IMR-90 (cell line): ENCODE data around the gene SNX25. TPM values are rescaled to one million over a fixed set of nuclear protein-coding genes. Genes with fewer than 3 reads are reported as not detected.

Experiments
- ATAC-seq: fragments of 200-7000 bp; cut with Tn5 transposase; 2 replicates; pipeline ENCODE4 v1.9.1; 2020; ENCODE audit warnings: low read depth, mild to moderate bottlenecking, moderate library complexity
- BruUV-seq: library from RNA; stranded (reverse); fragments of 400-500 nt; replicated peaks from 2 replicates; lab custom pipeline; 2021; lab: Mats Ljungman, UMichigan
- CTCF ChIA-PET: fragments of 300-600 bp; formaldehyde crosslinking; extraction: SDS; loops from one replicate; lab custom pipeline; 2021; ENCODE audit warnings: antibody characterized with exemption; lab: Yijun Ruan, JAX
- POLR2A ChIA-PET: fragments of 300-600 bp; sonication (Branson Sonifier 250); formaldehyde crosslinking; loops from one replicate; lab custom pipeline; 2022; ENCODE audit warnings: antibody characterized with exemption; ENCODE audit not compliant: unreplicated experiment; lab: Charles Lee
- DNase-seq: peaks from one replicate; pipeline ENCODE4 v3.0.0; 2013
- H2AFZ ChIP-seq: replicated peaks from 2 replicates; pipeline ENCODE3; 2013; ENCODE audit warnings: low read length, mild to moderate bottlenecking; ENCODE audit not compliant: poor library complexity
- H2AK5ac ChIP-seq: 2 replicates; pipeline ENCODE4 v1.6.1; 2013; ENCODE audit warnings: low read depth, low read length, inconsistent platforms
- H2AK9ac ChIP-seq: replicated peaks from 2 replicates; pipeline ENCODE3; 2013; ENCODE audit warnings: mild to moderate bottlenecking, low read depth, low read length, moderate library complexity; ENCODE audit not compliant: poor library complexity
- H2BK120ac ChIP-seq: 2 replicates; pipeline ENCODE4 v1.6.1; 2013; ENCODE audit warnings: low read depth, low read length, inconsistent platforms
- H2BK15ac ChIP-seq: 3 replicates; pipeline ENCODE4 v1.6.1; 2013; ENCODE audit warnings: low read depth, low read length, inconsistent platforms
- H2BK20ac ChIP-seq: 2 replicates; pipeline ENCODE4 v1.6.1; 2013; ENCODE audit warnings: low read depth, mild to moderate bottlenecking, inconsistent platforms, low read length, moderate library complexity
- H2BK5ac ChIP-seq: 2 replicates; pipeline ENCODE4 v1.6.1; 2013; ENCODE audit warnings: mild to moderate bottlenecking, low read depth, low read length, inconsistent platforms; ENCODE audit not compliant: poor library complexity, severe bottlenecking
- H3K14ac ChIP-seq: replicated peaks from 2 replicates; pipeline ENCODE4 v1.6.1; 2013; ENCODE audit warnings: low read depth, low read length, inconsistent platforms
- H3K18ac ChIP-seq: 2 replicates; pipeline ENCODE4 v1.6.1; 2013; ENCODE audit warnings: low read depth, low read length, control low read depth
- H3K23ac ChIP-seq: 2 replicates; pipeline ENCODE4 v1.6.1; 2013; ENCODE audit warnings: low read depth, low read length, inconsistent platforms
- H3K27ac ChIP-seq: 2 replicates; pipeline ENCODE4 v1.5.1; 2013; ENCODE audit warnings: mild to moderate bottlenecking, control low read depth, low read length; ENCODE audit not compliant: insufficient read depth
- H3K27me3 ChIP-seq: 2 replicates; pipeline ENCODE4 v1.6.1; 2013; ENCODE audit warnings: low read length; ENCODE audit not compliant: control insufficient read depth, insufficient read depth
- H3K36me3 ChIP-seq: 2 replicates; pipeline ENCODE4 v1.6.1; 2013; ENCODE audit warnings: low read length, mixed read lengths; ENCODE audit not compliant: control insufficient read depth, insufficient read depth
- H3K4ac ChIP-seq: 2 replicates; pipeline ENCODE4 v1.6.1; 2013; ENCODE audit warnings: low read depth, low read length, inconsistent platforms
- H3K4me1 ChIP-seq: 2 replicates; pipeline ENCODE4 v1.6.1; 2013; ENCODE audit warnings: low read length, mixed read lengths; ENCODE audit not compliant: control insufficient read depth, insufficient read depth
- H3K4me2 ChIP-seq: 2 replicates; pipeline ENCODE4 v1.6.1; 2013; ENCODE audit warnings: low read depth, mild to moderate bottlenecking, control low read depth, low read length, moderate library complexity
- H3K4me3 ChIP-seq: 2 replicates; pipeline ENCODE4 v1.5.1; 2013; ENCODE audit warnings: low read depth, mild to moderate bottlenecking, control low read depth, low read length, moderate library complexity; ENCODE audit not compliant: insufficient read depth
- H3K56ac ChIP-seq: 2 replicates; pipeline ENCODE4 v1.6.1; 2013; ENCODE audit warnings: low read length, inconsistent platforms; ENCODE audit not compliant: insufficient read depth; ENCODE audit errors: extremely low read depth
- H3K79me1 ChIP-seq, 2 experiments: 2 replicates each; pipeline ENCODE4 v1.6.1; 2013; ENCODE audit warnings: low read length in 2 of 2, inconsistent platforms in 1 of 2, low read depth in 1 of 2
- H3K9ac ChIP-seq: 2 replicates; pipeline ENCODE4 v1.6.1; 2013; ENCODE audit warnings: low read depth, low read length, control low read depth
- H3K9me1 ChIP-seq: 2 replicates; pipeline ENCODE4 v1.6.1; 2013; ENCODE audit warnings: low read length, inconsistent platforms; ENCODE audit not compliant: insufficient read depth
- H3K9me3 ChIP-seq: 2 replicates; pipeline ENCODE4 v1.6.1; 2013; ENCODE audit warnings: low read length; ENCODE audit not compliant: control insufficient read depth, insufficient read depth
- H4K20me1 ChIP-seq: 2 replicates; pipeline ENCODE4 v1.6.1; 2013; ENCODE audit warnings: low read length, inconsistent platforms; ENCODE audit not compliant: insufficient read depth
- H4K5ac ChIP-seq: 2 replicates; pipeline ENCODE4 v1.6.1; 2013; ENCODE audit warnings: mild to moderate bottlenecking, low read depth, low read length, control low read depth
- H4K8ac ChIP-seq, 2 experiments: 2 replicates each; pipeline ENCODE4 v1.6.1; 2013; ENCODE audit warnings: low read depth in 2 of 2, low read length in 2 of 2, control low read depth in 1 of 2, inconsistent platforms in 1 of 2
- H4K91ac ChIP-seq: 2 replicates; pipeline ENCODE4 v1.6.1; 2013; ENCODE audit warnings: low read depth, low read length, inconsistent platforms; ENCODE audit not compliant: insufficient read depth
- MXI1 ChIP-seq: IDR thresholded peaks from 2 replicates; pipeline ENCODE4 v1.6.1; 2012; ENCODE audit warnings: low read depth, mild to moderate bottlenecking, low read length, moderate library complexity, borderline replicate concordance
- WGBS, 2 experiments: methylation state at CpG; one replicate each; pipeline versions ENCODE4 v1.1.5 to v1.1.7; 2013; ENCODE audit warnings: missing lambda C conversion rate in 2 of 2; ENCODE audit not compliant: insufficient read length in 1 of 2; ENCODE audit errors: extremely low coverage in 2 of 2; 5-methylcytosine and 5-hydroxymethylcytosine counted together
- dilution Hi-C: fragments of 300-500 bp; cut with HindIII; formaldehyde crosslinking; loops from one replicate; pipeline ENCODE4 v1.14.3; 2018; ENCODE audit warnings: low sequenced_read_pairs; ENCODE audit not compliant: unreplicated experiment
- in situ Hi-C: fragments of 300-500 bp; cut with MboI; formaldehyde crosslinking; loops from 3 replicates; pipeline ENCODE4 v1.14.3; 2019; ENCODE audit warnings: low sequenced_read_pairs, inconsistent platforms, mixed read lengths
- intact Hi-C: fragments of 100-400 bp; cut with micrococcal nuclease; formaldehyde crosslinking; loops from 2 replicates; pipeline ENCODE4 v1.10.0; 2022
- polyA plus RNA-seq, 3 experiments: library from polyadenylated mRNA; depleted of rRNA; stranded (reverse); fragments of >200 nt; gene quantifications; 2 replicates each; pipeline ENCODE4 v1.2.3, GENCODE V29; 2012; ENCODE audit warnings: low replicate concordance in 1 of 3
- total RNA-seq: library from RNA; depleted of rRNA; stranded (reverse); fragments of >200 nt; gene quantifications from 2 replicates; pipeline ENCODE4 v1.2.3, GENCODE V29; 2012
- TF ChIP-seq, protein P1 (sequence below): conservative IDR thresholded peaks from 2 replicates; pipeline ENCODE4 v1.5.1; 2012; ENCODE audit warnings: mild to moderate bottlenecking, low read depth, low read length, improper control_type of control experiment

The SNX25 gene
- total and polyA plus RNA-seq, 2 of the 4 experiments (the other 2 are of a cell fraction), result 11.4 to 28.3 TPM

DNA sequence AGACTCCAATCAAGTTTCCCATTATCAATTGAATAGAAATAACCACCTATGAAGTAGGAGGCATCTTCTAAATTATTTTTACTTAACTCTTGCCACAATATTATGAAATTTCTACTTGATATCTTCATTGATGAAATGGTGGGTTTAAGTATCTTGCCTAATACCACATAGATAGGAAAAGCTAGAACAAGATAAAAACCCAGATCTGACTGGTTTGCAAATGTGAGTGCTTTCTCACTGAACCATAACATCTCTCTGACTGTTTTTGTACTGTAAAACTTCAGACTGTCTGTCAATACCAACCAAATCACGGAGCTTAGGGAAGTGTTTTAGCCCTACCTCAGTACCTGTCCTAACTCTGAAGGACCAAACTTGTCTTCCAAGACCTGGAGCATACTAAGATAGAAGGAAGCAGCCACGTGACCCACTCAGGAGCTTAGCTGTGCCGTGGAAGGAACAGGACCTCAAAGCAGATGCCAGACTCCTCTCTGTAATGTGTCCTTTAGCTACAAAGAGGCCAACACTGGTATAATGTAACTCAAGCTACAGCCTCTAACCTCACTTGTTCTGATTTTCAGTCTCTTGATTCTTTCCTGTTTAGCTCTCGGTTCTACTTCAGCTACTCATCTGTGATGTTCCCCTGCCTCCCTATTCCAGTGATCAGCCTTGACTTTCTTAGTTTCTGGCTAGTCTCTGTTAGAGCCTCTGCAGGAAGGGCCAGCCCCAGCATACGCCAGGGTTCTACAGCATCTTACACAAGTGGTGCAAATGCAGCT is 101.9 kb downstream of the SNX25 start:
- Histone ChIP-seq H3K56ac (no peak overlapping the region), H2BK15ac (no peak overlapping the region; the same call in 2 of the 3 replicates), H4K91ac (no peak overlapping the region), H2AFZ (no peak overlapping the region), H3K4me2 (no peak overlapping the region), H3K27me3 (no peaks in the 10 kb centered on the region), H4K5ac (no peak overlapping the region), H2BK20ac (no peak overlapping the region), H2BK5ac (no peak overlapping the region), H3K79me1 (peaks cover 14 to 19% of the 10 kb centered on the region in 2 experiments; a peak in 2 of 4 replicates), H3K27ac (no peak overlapping the region), H3K4ac (no peak overlapping the region), H3K4me3 (no peak overlapping the region), H2AK5ac (no peak overlapping the region), H4K20me1 (peaks cover 4% of the 10 kb centered on the region; the same call in 1 of the 2 replicates), H2BK120ac (no peak overlapping the region), H3K9me3 (no peaks in the 10 kb centered on the region), H3K9ac (no peak overlapping the region), H4K8ac (no peak overlapping the region), H3K36me3 (peaks cover 11% of the 10 kb centered on the region), H3K18ac (no peak overlapping the region), H3K14ac (no peak overlapping the region), H2AK9ac (no peak overlapping the region), H3K23ac (no peak overlapping the region), H3K9me1 (peaks cover 14% of the 10 kb centered on the region), H3K4me1 (peaks cover 4% of the 10 kb centered on the region; the same call in 1 of the 2 replicates)
- dilution Hi-C loops, result no loop called here
- in situ Hi-C loops, result no loop called here
- intact Hi-C loops, result no loop called here
- no peak for TF ChIP-seq MXI1
- TF ChIP-seq, protein P1, sequence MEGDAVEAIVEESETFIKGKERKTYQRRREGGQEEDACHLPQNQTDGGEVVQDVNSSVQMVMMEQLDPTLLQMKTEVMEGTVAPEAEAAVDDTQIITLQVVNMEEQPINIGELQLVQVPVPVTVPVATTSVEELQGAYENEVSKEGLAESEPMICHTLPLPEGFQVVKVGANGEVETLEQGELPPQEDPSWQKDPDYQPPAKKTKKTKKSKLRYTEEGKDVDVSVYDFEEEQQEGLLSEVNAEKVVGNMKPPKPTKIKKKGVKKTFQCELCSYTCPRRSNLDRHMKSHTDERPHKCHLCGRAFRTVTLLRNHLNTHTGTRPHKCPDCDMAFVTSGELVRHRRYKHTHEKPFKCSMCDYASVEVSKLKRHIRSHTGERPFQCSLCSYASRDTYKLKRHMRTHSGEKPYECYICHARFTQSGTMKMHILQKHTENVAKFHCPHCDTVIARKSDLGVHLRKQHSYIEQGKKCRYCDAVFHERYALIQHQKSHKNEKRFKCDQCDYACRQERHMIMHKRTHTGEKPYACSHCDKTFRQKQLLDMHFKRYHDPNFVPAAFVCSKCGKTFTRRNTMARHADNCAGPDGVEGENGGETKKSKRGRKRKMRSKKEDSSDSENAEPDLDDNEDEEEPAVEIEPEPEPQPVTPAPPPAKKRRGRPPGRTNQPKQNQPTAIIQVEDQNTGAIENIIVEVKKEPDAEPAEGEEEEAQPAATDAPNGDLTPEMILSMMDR, result no peak
- no TSS peak for BruUV-seq
- no peak for ATAC-seq
- POLR2A ChIA-PET, result no interaction called here
- CTCF ChIA-PET, result no interaction called here
- no peak for DNase-seq
- 100% methylated on average over 1 of the region's 5 CpGs; no CpG with 5 or more reads in 1 of the 2 experiments for WGBS, 2 experiments
